Stomach (tissue), 9 donors: ENCODE data around the gene AWAT2. TPM values are rescaled to one million over a fixed set of nuclear protein-coding genes. Genes with fewer than 3 reads are reported as not detected.

Source experiments
- DNase-seq, 2 donors: peaks; one replicate each; pipeline versions ENCODE4 v3.0.0 to v3.0.0-alpha.2; 2013 to 2019
- H3K27ac ChIP-seq, 5 donors: fragments of 200-600 bp in 4 of 5; sonication (generic) in 4 of 5; one replicate each; pipeline ENCODE4 v1.5.1; 2013 to 2019; ENCODE audit warnings: mild to moderate bottlenecking in 1 of 5, moderate library complexity in 1 of 5
- H3K27me3 ChIP-seq, 3 donors: fragments of 200-600 bp; sonication (generic); one replicate each; pipeline ENCODE4 v1.5.1; 2017 to 2019; ENCODE audit warnings: mixed run types in 1 of 3
- H3K36me3 ChIP-seq, 4 donors: fragments of 200-600 bp; sonication (generic); 1 replicate in 3 of 4; 2 replicates in 1 of 4; pipeline ENCODE4 v1.5.1; 2016 to 2019
- H3K4me1 ChIP-seq, 4 donors: fragments of 200-600 bp; sonication (generic); one replicate each; pipeline ENCODE4 v1.5.1; 2016 to 2019
- H3K4me3 ChIP-seq, 4 donors: fragments of 200-600 bp; sonication (generic) in 3 of 4; one replicate each; pipeline ENCODE4 v1.5.1; 2016 to 2019; ENCODE audit warnings: mild to moderate bottlenecking in 1 of 4
- H3K9me3 ChIP-seq, 4 donors: fragments of 200-600 bp; sonication (generic); one replicate each; pipeline ENCODE4 v1.5.1; 2016 to 2019
- EP300 ChIP-seq: sonication (generic); formaldehyde crosslinking; IDR thresholded peaks from one replicate; pipeline ENCODE4 v1.6.1; 2017; ENCODE audit warnings: antibody characterized with exemption
- POLR2A ChIP-seq, 4 donors: fragments of 450-650 bp; IDR thresholded peaks; one replicate each; pipeline ENCODE4 v1.6.1; 2016; ENCODE audit warnings: antibody characterized with exemption in 4 of 4, control low read depth in 2 of 4, mild to moderate bottlenecking in 1 of 4, moderate library complexity in 1 of 4
- POLR2AphosphoS5 ChIP-seq, 3 donors: sonication (generic); formaldehyde crosslinking; IDR thresholded peaks; one replicate each; pipeline ENCODE4 v1.6.1; 2016; ENCODE audit warnings: antibody characterized with exemption in 3 of 3
- WGBS, 5 donors: extraction: QIAGEN DNeasy Blood & Tissue Kit in 3 of 5; methylation state at CpG; one replicate each; pipeline versions ENCODE4 v1.1.5 to v1.1.7; 2013 to 2018; 5-methylcytosine and 5-hydroxymethylcytosine counted together
- intact Hi-C: fragments of 100-400 bp; cut with DNase I; formaldehyde crosslinking; loops from one replicate; pipeline ENCODE4 v1.15.1; 2023; ENCODE audit warnings: low total_unique reads
- polyA plus RNA-seq, 3 donors: library from polyadenylated mRNA; stranded (reverse); fragments of 200-250 nt; gene quantifications; one replicate each; pipeline ENCODE4 v1.2.3, GENCODE V29; 2013
- small RNA-seq, 4 donors: library from RNA; depleted of rRNA; stranded (forward); fragments of <200 nt; gene quantifications; one replicate each; pipeline ENCODE3, GENCODE V24; 2016
- total RNA-seq, 5 donors: library from RNA; depleted of rRNA; stranded (reverse); fragments of >200 nt; gene quantifications; one replicate each; pipeline versions ENCODE4 v1.1.0 to v1.2.3, GENCODE V29; 2014 to 2016
- TF ChIP-seq, protein P1 (sequence below), 7 experiments: fragments of 450-650 bp in 4 of 7; fragments of 200-600 bp in 3 of 7; sonication (generic) in 3 of 7; IDR thresholded peaks; one replicate each; pipeline ENCODE4 v1.5.1; 2016 to 2019; ENCODE audit warnings: antibody characterized with exemption in 7 of 7, control low read depth in 2 of 7, mild to moderate bottlenecking in 1 of 7
- donor health status: healthy with polysubstance abuse.
- donor health status: Bipolar disorder and iron deficiency.
- donor health status: healthy.

AWAT2 gene
- total and polyA plus RNA-seq, 8 donors, result not detected

- H3K27ac ChIP-seq, result no peak overlapping the region
- no peaks in the 10 kb centered on the region for H3K36me3 ChIP-seq
- TF ChIP-seq POLR2AphosphoS5 (IDR thresholded peaks at IDR 0.05), result no peak
- TF ChIP-seq, protein P1, sequence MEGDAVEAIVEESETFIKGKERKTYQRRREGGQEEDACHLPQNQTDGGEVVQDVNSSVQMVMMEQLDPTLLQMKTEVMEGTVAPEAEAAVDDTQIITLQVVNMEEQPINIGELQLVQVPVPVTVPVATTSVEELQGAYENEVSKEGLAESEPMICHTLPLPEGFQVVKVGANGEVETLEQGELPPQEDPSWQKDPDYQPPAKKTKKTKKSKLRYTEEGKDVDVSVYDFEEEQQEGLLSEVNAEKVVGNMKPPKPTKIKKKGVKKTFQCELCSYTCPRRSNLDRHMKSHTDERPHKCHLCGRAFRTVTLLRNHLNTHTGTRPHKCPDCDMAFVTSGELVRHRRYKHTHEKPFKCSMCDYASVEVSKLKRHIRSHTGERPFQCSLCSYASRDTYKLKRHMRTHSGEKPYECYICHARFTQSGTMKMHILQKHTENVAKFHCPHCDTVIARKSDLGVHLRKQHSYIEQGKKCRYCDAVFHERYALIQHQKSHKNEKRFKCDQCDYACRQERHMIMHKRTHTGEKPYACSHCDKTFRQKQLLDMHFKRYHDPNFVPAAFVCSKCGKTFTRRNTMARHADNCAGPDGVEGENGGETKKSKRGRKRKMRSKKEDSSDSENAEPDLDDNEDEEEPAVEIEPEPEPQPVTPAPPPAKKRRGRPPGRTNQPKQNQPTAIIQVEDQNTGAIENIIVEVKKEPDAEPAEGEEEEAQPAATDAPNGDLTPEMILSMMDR (IDR thresholded peaks at IDR 0.05), result no peak
- no peak for TF ChIP-seq POLR2A (IDR thresholded peaks at IDR 0.05)
- TF ChIP-seq EP300, result no peak
- DNase-seq, result no peak
- H3K9me3 ChIP-seq, result peaks cover 0 to 12% (median 4%) of the 10 kb centered on the region in 4 donors
- peaks cover 0 to 4% (median 0%) of the 10 kb centered on the region in 4 donors for H3K4me1 ChIP-seq
- no peaks in the 10 kb centered on the region for H3K27me3 ChIP-seq
- no peak overlapping the region for H3K4me3 ChIP-seq
- intact Hi-C loops, result no loop called here
Observed at GRCh38 chrX:69993494-69993893, 56.2 kb downstream of the AWAT2 start.

DNA sequence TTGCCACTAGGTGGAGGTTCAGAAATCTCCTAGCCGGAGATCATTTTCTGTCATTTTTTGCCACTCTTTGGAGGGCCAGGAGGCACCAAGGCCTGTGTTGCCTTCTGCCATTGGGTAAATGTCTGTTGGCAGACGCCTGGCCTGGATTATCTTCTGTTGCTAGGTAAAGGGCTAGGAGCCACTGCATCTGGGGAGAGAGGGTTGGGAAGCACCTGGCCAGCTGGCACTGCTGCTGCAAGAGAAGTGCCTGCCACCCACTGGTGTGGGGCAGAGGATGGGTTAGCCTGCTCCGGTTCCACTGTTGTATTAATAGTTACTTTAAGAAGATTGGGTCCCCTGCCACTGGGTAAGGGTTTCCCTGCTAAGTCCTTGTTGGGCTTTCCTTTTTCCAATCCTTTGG, 58.1 kb downstream of the AWAT2 start:
- Histone ChIP-seq H3K27ac (no peak overlapping the region), H3K36me3 (no peaks in the 10 kb centered on the region), H3K27me3 (no peaks in the 10 kb centered on the region), H3K4me1 (peaks cover 0 to 4% (median 0%) of the 10 kb centered on the region in 4 donors), H3K9me3 (peaks cover 0 to under 1% (median 0%) of the 10 kb centered on the region in 4 donors), H3K4me3 (no peak overlapping the region)
- 73 to 98% (median 79%) methylated on average over 3 of the region's 3 CpGs for WGBS, 5 donors
- no peak for DNase-seq
- intact Hi-C loops, result no loop called here
- TF ChIP-seq POLR2AphosphoS5 (IDR thresholded peaks at IDR 0.05) (no peak), EP300 (no peak), POLR2A (IDR thresholded peaks at IDR 0.05) (no peak)
- TF ChIP-seq, protein P1 (IDR thresholded peaks at IDR 0.05), result no peak

Small RNA genes within 50 kb of the gene (small RNA-seq; reads per million reads assigned to genes)
- 0 to 1.5 (median 0.98) reads per million in 4 donors for gene MIR676

Other genes starting within 250 kb of the AWAT2 start
- gene OTUD6A, start 12.5 kb upstream of the AWAT2 start, total RNA-seq, result not detected
- not detected for gene OTUD6A, start 12.5 kb upstream of the AWAT2 start, polyA plus RNA-seq
- gene IGBP1, start 83.5 kb upstream of the AWAT2 start, total RNA-seq, result 10 to 100 TPM; 24.6 to 77.6 (median 55.4) TPM
- 100 to 1,000 TPM in 1 of 3 donors, 10 to 100 TPM in 2; 71.5 to 130 (median 73.3) TPM for gene IGBP1, start 83.5 kb upstream of the AWAT2 start, polyA plus RNA-seq
- gene DGAT2L6, start 127.5 kb upstream of the AWAT2 start, total RNA-seq, result not detected
- not detected for gene DGAT2L6, start 127.5 kb upstream of the AWAT2 start, polyA plus RNA-seq
- not detected for gene AWAT1, start 184.7 kb upstream of the AWAT2 start, total RNA-seq
- gene AWAT1, start 184.7 kb upstream of the AWAT2 start, polyA plus RNA-seq, result not detected
- gene P2RY4, start 210.3 kb upstream of the AWAT2 start, total RNA-seq, result under 1 TPM in 2 of 5 donors, not detected in 3; 0.73 to 0.89 TPM
- not detected for gene P2RY4, start 210.3 kb upstream of the AWAT2 start, polyA plus RNA-seq
- not detected for gene ARR3, start 218.4 kb upstream of the AWAT2 start, total RNA-seq
- not detected for gene ARR3, start 218.4 kb upstream of the AWAT2 start, polyA plus RNA-seq
- gene RAB41, start 232.2 kb upstream of the AWAT2 start, total RNA-seq, result not detected
- not detected for gene RAB41, start 232.2 kb upstream of the AWAT2 start, polyA plus RNA-seq
- 100 to 1,000 TPM in 1 of 5 donors, 10 to 100 TPM in 2, 1 to 10 TPM in 2; 2.3 to 172 (median 27.4) TPM for gene PDZD11, start 240.0 kb upstream of the AWAT2 start, total RNA-seq
- 10 to 100 TPM; 53.4 to 75.8 (median 58.3) TPM for gene PDZD11, start 240.0 kb upstream of the AWAT2 start, polyA plus RNA-seq
- gene KIF4A, start 240.2 kb upstream of the AWAT2 start, total RNA-seq, result 10 to 100 TPM in 2 of 5 donors, 1 to 10 TPM in 2, not detected in 1; 2.0 to 26.9 (median 8.5) TPM
- 1 to 10 TPM in 2 of 3 donors, under 1 TPM in 1; 0.31 to 1.8 (median 1.2) TPM for gene KIF4A, start 240.2 kb upstream of the AWAT2 start, polyA plus RNA-seq